Astrocyte (in vitro differentiated cells and primary cell): ENCODE measurements around the gene FOXP2. TPM values are rescaled to one million over a fixed set of nuclear protein-coding genes. Genes with fewer than 3 reads are reported as not detected.

Experiments used
- DNase-seq: peaks from one replicate; pipeline ENCODE4 v3.0.0-alpha.2; 2010; ENCODE audit warnings: low read depth
- FAIRE-seq: peaks from 2 replicates; lab custom pipeline; 2011; peaks lifted over from hg19 to GRCh38; lab: Jason Lieb, UNC
- H2AFZ ChIP-seq: 2 replicates; pipeline ENCODE4 v1.6.0; 2012; ENCODE audit warnings: low read depth, low read length, inconsistent platforms
- H3K27ac ChIP-seq: 2 replicates; pipeline ENCODE4 v1.5.1; 2011; ENCODE audit warnings: low read depth, low read length, inconsistent platforms
- H3K27me3 ChIP-seq: 2 replicates; pipeline ENCODE4 v1.6.0; 2011; ENCODE audit warnings: low read length, inconsistent platforms; ENCODE audit not compliant: insufficient read depth
- H3K36me3 ChIP-seq: 2 replicates; pipeline ENCODE4 v1.5.1; 2011; ENCODE audit warnings: low read length, inconsistent platforms; ENCODE audit not compliant: insufficient read depth
- H3K4me1 ChIP-seq: 2 replicates; pipeline ENCODE4 v1.5.1; 2011; ENCODE audit warnings: low read length, inconsistent platforms; ENCODE audit not compliant: insufficient read depth
- H3K4me2 ChIP-seq: 2 replicates; pipeline ENCODE4 v1.6.0; 2012; ENCODE audit warnings: low read length, inconsistent platforms
- H3K4me3 ChIP-seq: 2 replicates; pipeline ENCODE4 v1.5.1; 2011; ENCODE audit warnings: low read depth, mild to moderate bottlenecking, low read length, inconsistent platforms; ENCODE audit not compliant: insufficient read depth
- H3K79me2 ChIP-seq: 2 replicates; pipeline ENCODE4 v1.6.0; 2012; ENCODE audit warnings: mild to moderate bottlenecking, low read length, inconsistent platforms; ENCODE audit not compliant: insufficient read depth
- H3K9ac ChIP-seq: 2 replicates; pipeline ENCODE4 v1.6.0; 2012; ENCODE audit warnings: mild to moderate bottlenecking, low read length, inconsistent platforms
- H3K9me3 ChIP-seq: 2 replicates; pipeline ENCODE4 v1.5.1; 2012; ENCODE audit warnings: low read depth, mild to moderate bottlenecking, low read length, inconsistent platforms; ENCODE audit not compliant: insufficient read depth
- H4K20me1 ChIP-seq: 2 replicates; pipeline ENCODE4 v1.6.0; 2012; ENCODE audit warnings: low read length, inconsistent platforms; ENCODE audit not compliant: insufficient read depth
- H3K27ac Mint-ChIP-seq: one replicate; pipeline ENCODE4 v1.8.0; 2021; ENCODE audit warnings: mild to moderate bottlenecking, mixed read lengths; ENCODE audit not compliant: unreplicated experiment
- H3K27me3 Mint-ChIP-seq: one replicate; pipeline ENCODE4 v1.8.0; 2021; ENCODE audit warnings: low read depth, mixed read lengths; ENCODE audit not compliant: unreplicated experiment
- H3K36me3 Mint-ChIP-seq: one replicate; pipeline ENCODE4 v1.8.0; 2021; ENCODE audit warnings: low read depth, mixed read lengths; ENCODE audit not compliant: unreplicated experiment
- H3K4me1 Mint-ChIP-seq: one replicate; pipeline ENCODE4 v1.8.0; 2021; ENCODE audit warnings: low read depth, mixed read lengths; ENCODE audit not compliant: unreplicated experiment
- H3K4me3 Mint-ChIP-seq: one replicate; pipeline ENCODE4 v1.8.0; 2021; ENCODE audit warnings: mild to moderate bottlenecking, moderate library complexity, mixed read lengths; ENCODE audit not compliant: unreplicated experiment
- H3K9me3 Mint-ChIP-seq: one replicate; pipeline ENCODE4 v1.8.0; 2021; ENCODE audit warnings: mild to moderate bottlenecking, mixed read lengths; ENCODE audit not compliant: unreplicated experiment
- EZH2 ChIP-seq: IDR thresholded peaks from 2 replicates; pipeline ENCODE4 v1.6.1; 2012; ENCODE audit warnings: mild to moderate bottlenecking, low read length, inconsistent platforms; ENCODE audit not compliant: insufficient read depth
- total RNA-seq: library from RNA; stranded (reverse); gene quantifications from 2 replicates; pipeline ENCODE4 v1.2.1, GENCODE V29; 2021
- TF ChIP-seq, protein P1 (sequence below): IDR thresholded peaks from 2 replicates; pipeline ENCODE4 v1.5.1; 2011; ENCODE audit warnings: low read depth, mild to moderate bottlenecking, inconsistent platforms, low read length, moderate library complexity; ENCODE audit not compliant: insufficient read depth

The FOXP2 gene
- total RNA-seq, 1 donor from 2014 or later, result 3.4 TPM

DNA sequence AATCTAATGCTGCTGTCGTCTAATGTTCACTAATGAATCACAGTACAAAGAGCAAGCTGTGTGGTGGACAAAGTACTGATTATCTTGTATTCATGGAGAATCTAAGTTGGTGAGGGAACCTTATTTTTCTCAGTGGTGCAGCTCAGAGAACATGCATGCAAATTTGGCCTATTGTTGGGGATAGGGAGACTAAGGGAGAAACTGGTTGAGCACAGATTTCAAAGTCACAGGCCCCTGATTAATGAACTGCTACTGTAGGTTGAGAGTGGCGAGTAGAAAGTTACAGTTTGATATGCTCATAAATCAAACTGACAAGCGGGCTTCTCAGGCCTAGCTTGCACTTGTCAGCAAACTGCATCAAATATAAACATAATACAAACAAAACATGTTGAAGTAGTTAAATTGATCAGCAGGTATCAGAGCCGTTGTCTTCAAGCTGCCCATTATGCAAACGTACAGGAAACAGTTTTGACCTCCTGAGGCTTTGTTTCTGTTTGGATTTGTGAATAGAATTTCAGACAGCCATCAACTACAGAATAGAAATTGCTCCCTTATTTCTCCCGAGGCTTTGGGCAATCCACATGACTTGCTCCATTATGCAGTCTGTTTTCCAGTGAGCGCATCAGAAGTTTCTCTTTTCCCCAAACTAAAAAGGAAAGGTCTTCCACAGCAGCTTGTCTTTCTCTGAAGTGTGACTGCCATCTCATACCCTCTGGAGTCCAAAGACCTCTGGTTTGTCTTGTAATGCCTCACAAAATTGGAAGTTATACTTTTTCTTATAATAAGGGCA is 215.8 kb downstream of the FOXP2 start:
- no peak overlapping the region for H3K27ac ChIP-seq
- TF ChIP-seq EZH2, result no peak
- TF ChIP-seq, protein P1, sequence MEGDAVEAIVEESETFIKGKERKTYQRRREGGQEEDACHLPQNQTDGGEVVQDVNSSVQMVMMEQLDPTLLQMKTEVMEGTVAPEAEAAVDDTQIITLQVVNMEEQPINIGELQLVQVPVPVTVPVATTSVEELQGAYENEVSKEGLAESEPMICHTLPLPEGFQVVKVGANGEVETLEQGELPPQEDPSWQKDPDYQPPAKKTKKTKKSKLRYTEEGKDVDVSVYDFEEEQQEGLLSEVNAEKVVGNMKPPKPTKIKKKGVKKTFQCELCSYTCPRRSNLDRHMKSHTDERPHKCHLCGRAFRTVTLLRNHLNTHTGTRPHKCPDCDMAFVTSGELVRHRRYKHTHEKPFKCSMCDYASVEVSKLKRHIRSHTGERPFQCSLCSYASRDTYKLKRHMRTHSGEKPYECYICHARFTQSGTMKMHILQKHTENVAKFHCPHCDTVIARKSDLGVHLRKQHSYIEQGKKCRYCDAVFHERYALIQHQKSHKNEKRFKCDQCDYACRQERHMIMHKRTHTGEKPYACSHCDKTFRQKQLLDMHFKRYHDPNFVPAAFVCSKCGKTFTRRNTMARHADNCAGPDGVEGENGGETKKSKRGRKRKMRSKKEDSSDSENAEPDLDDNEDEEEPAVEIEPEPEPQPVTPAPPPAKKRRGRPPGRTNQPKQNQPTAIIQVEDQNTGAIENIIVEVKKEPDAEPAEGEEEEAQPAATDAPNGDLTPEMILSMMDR, result no peak

GRCh38 chr7:114631249-114631822 is 216.7 kb downstream of the FOXP2 start:
- Histone ChIP-seq H3K9me3 (no peaks in the 10 kb centered on the region), H2AFZ (no peak overlapping the region), H3K4me3 (no peak overlapping the region), H3K4me2 (no peak overlapping the region), H4K20me1 (no peaks in the 10 kb centered on the region), H3K79me2 (no peaks in the 10 kb centered on the region), H3K27ac (no peak overlapping the region), H3K36me3 (no peaks in the 10 kb centered on the region), H3K4me1 (no peaks in the 10 kb centered on the region), H3K27me3 (no peaks in the 10 kb centered on the region), H3K9ac (no peak overlapping the region)
- no peaks in the 10 kb centered on the region for H3K36me3 Mint-ChIP-seq
- FAIRE-seq (no peak), DNase-seq (no peak)
- H3K9me3 Mint-ChIP-seq, result no peaks in the 10 kb centered on the region
- H3K4me3 Mint-ChIP-seq, result no peak overlapping the region
- H3K4me1 Mint-ChIP-seq, result no peaks in the 10 kb centered on the region
- H3K27ac Mint-ChIP-seq, result no peak overlapping the region
- no peaks in the 10 kb centered on the region for H3K27me3 Mint-ChIP-seq
- TF ChIP-seq, protein P1, result no peak
- no peak for TF ChIP-seq EZH2

More for the DNA sequence above, 215.8 kb downstream of the FOXP2 start:
- no peak overlapping the region for H3K4me3 ChIP-seq
- no peaks in the 10 kb centered on the region for H4K20me1 ChIP-seq
- no peak overlapping the region for H3K4me2 ChIP-seq
- no peaks in the 10 kb centered on the region for H3K4me1 Mint-ChIP-seq
- H3K9me3 ChIP-seq, result no peaks in the 10 kb centered on the region
- no peaks in the 10 kb centered on the region for H3K27me3 ChIP-seq
- no peak overlapping the region for H3K9ac ChIP-seq
- no peak overlapping the region for H3K4me3 Mint-ChIP-seq
- DNase-seq (no peak), FAIRE-seq (no peak)
- no peaks in the 10 kb centered on the region for H3K36me3 ChIP-seq
- H3K27ac Mint-ChIP-seq, result no peak overlapping the region
- H3K36me3 Mint-ChIP-seq, result no peaks in the 10 kb centered on the region
- H3K79me2 ChIP-seq, result no peaks in the 10 kb centered on the region
- H2AFZ ChIP-seq, result peak overlapping the region; percentile 44
- no peaks in the 10 kb centered on the region for H3K4me1 ChIP-seq
- no peaks in the 10 kb centered on the region for H3K9me3 Mint-ChIP-seq
- H3K27me3 Mint-ChIP-seq, result no peaks in the 10 kb centered on the region

DNA sequence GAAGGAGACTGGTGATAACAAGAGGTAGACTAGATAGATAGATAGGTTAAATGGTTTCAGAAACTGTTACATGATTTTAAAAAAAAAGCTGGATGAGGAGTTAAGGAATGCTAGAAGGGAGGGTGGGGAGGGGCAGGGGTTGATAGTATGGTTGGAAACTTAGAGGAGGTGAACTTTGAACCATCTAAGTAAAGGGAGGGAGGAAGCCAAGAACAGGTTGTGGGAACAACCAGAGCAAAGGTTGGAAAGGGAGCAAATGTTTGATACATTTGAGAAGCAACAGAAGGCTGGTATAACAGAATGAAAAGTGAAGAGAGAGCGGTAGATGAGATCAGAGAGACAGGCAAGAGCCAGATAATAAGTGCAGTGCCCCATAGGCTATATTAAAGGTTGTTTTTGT is 224.8 kb downstream of the FOXP2 start:
- no peak overlapping the region for H3K27ac ChIP-seq

More for the DNA sequence above, 224.8 kb downstream of the FOXP2 start:
- H3K4me2 ChIP-seq, result no peak overlapping the region
- no peak for DNase-seq
- no peaks in the 10 kb centered on the region for H3K9me3 ChIP-seq
- TF ChIP-seq, protein P1, result no peak
- no peak for TF ChIP-seq EZH2
- no peak overlapping the region for H3K4me3 Mint-ChIP-seq
- H2AFZ ChIP-seq, result no peak overlapping the region
- no peaks in the 10 kb centered on the region for H3K79me2 ChIP-seq
- H3K4me1 Mint-ChIP-seq, result no peaks in the 10 kb centered on the region
- H3K4me1 ChIP-seq, result no peaks in the 10 kb centered on the region
- no peaks in the 10 kb centered on the region for H3K36me3 ChIP-seq
- H3K4me3 ChIP-seq, result no peak overlapping the region
- H3K27me3 Mint-ChIP-seq, result no peaks in the 10 kb centered on the region
- H3K9ac ChIP-seq, result no peak overlapping the region
- no peak overlapping the region for H3K27ac Mint-ChIP-seq
- FAIRE-seq, result no peak
- no peaks in the 10 kb centered on the region for H3K9me3 Mint-ChIP-seq
- H3K27me3 ChIP-seq, result no peaks in the 10 kb centered on the region
- no peaks in the 10 kb centered on the region for H3K36me3 Mint-ChIP-seq
- H4K20me1 ChIP-seq, result no peaks in the 10 kb centered on the region
